ENCODE data around the gene C7orf33. TPM values are rescaled to one million over a fixed set of nuclear protein-coding genes. Genes with fewer than 3 reads are reported as not detected.

C7orf33 gene
- polyA plus RNA-seq, 1 donor from 2014 or later: not detected

DNA sequence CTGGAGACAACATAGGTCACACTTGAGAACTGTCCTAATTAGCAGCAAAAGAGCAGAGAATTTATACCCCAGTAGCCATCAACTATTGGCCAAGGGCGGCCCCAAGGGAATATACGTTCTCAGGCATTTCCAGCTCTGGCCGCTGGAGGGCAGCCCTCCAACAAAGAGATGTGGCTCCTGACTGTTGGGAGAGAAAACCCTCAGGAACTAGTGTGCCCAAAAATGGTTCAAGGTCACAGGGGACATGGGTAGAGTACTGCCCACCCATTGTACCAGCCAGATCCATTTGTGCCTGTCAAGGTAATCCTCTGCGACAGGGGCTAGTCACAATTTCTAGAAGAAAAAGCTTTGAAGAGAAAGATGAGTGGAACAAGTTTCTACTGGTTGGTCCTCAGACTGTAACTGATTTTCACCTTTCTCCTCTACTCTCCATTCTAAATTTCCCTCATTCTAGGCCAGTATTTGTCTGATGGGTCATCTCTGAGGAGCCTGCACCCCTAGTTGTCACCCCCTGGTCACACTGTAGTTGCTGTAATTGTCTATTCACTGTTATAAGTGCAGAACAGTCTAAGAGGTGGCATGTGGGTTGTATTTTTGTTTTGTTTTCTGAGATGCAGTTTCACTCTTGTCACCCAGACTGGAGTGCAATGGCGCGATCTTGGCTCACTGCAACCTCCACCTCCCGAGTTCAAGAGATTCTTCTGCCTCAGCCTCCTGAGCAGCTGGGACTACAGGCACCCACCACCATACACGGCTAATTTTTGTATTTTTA lies 14.7 kb upstream of the C7orf33 start:
- H3K9ac ChIP-seq (ENCODE audit: low read length): no peak overlapping the region
- no peaks in the 10 kb centered on the region for H3F3A ChIP-seq (ENCODE audit: insufficient read depth, low read length, poor library complexity, severe bottlenecking)
- no peaks in the 10 kb centered on the region for H3K9me2 ChIP-seq (ENCODE audit: insufficient read depth, low read length)
- TF ChIP-seq SMC3 (conservative IDR thresholded peaks at IDR 0.05; ENCODE audit: poor library complexity) (peak; percentile 39), EZH2 (IDR thresholded peaks at IDR 0.05; ENCODE audit: borderline replicate concordance, insufficient read depth, low read length, poor library complexity, severe bottlenecking) (no peak), POLR2AphosphoS5 (IDR thresholded peaks at IDR 0.05) (no peak), TAF1 (IDR thresholded peaks at IDR 0.05; ENCODE audit: low read depth) (no peak), MXI1 (conservative IDR thresholded peaks at IDR 0.05; ENCODE audit: poor library complexity, severe bottlenecking) (no peak), RAD21 (conservative IDR thresholded peaks at IDR 0.05) (peak; percentile 26), CTCF (IDR thresholded peaks at IDR 0.05; ENCODE audit: poor library complexity, severe bottlenecking) (no peak), EP300 (conservative IDR thresholded peaks at IDR 0.05; ENCODE audit: poor library complexity, severe bottlenecking) (no peak)
- TF ChIP-seq, protein P1, sequence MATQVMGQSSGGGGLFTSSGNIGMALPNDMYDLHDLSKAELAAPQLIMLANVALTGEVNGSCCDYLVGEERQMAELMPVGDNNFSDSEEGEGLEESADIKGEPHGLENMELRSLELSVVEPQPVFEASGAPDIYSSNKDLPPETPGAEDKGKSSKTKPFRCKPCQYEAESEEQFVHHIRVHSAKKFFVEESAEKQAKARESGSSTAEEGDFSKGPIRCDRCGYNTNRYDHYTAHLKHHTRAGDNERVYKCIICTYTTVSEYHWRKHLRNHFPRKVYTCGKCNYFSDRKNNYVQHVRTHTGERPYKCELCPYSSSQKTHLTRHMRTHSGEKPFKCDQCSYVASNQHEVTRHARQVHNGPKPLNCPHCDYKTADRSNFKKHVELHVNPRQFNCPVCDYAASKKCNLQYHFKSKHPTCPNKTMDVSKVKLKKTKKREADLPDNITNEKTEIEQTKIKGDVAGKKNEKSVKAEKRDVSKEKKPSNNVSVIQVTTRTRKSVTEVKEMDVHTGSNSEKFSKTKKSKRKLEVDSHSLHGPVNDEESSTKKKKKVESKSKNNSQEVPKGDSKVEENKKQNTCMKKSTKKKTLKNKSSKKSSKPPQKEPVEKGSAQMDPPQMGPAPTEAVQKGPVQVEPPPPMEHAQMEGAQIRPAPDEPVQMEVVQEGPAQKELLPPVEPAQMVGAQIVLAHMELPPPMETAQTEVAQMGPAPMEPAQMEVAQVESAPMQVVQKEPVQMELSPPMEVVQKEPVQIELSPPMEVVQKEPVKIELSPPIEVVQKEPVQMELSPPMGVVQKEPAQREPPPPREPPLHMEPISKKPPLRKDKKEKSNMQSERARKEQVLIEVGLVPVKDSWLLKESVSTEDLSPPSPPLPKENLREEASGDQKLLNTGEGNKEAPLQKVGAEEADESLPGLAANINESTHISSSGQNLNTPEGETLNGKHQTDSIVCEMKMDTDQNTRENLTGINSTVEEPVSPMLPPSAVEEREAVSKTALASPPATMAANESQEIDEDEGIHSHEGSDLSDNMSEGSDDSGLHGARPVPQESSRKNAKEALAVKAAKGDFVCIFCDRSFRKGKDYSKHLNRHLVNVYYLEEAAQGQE (IDR thresholded peaks at IDR 0.05; ENCODE audit: borderline replicate concordance): no peak
- H3K4me2 ChIP-seq (ENCODE audit: low read length): no peak overlapping the region
- no peaks in the 10 kb centered on the region for H3K79me2 ChIP-seq (replicated peaks; ENCODE audit: insufficient read depth, low read length)
- no peaks in the 10 kb centered on the region for H3K9me3 ChIP-seq (ENCODE audit: low read length)
- H2AFZ ChIP-seq (ENCODE audit: low read depth, low read length): no peak overlapping the region
- H4K20me1 ChIP-seq (ENCODE audit: insufficient read depth): no peaks in the 10 kb centered on the region
- H3K27me3 ChIP-seq (ENCODE audit: insufficient read depth, low read depth, low read length): no peaks in the 10 kb centered on the region
- H3K4me3 ChIP-seq (ENCODE audit: low read length): no peak overlapping the region
- no peak overlapping the region for H3K27ac ChIP-seq (ENCODE audit: low read length)
- no peaks in the 10 kb centered on the region for H3K36me3 ChIP-seq (ENCODE audit: insufficient read depth, low read length)

DNA sequence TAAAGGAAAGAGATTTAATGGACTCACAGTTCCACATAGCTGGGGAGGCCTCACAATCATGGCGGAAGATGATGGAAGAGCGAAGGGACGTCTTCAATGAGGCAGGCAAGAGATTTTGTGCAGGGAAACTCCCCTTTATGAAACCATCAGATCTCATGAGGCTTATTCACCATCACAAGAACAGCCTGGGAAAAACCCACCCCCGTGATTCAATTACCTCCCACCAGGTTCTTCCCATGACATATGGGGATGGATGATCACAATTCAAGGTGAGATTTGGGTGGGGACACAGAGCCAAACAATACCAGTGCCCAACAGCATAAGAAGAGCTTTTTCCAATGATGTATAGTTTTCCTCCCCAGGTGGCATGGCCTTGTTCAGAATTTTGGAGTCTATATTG lies 11.2 kb upstream of the C7orf33 start:
- no peaks in the 10 kb centered on the region for H3F3A ChIP-seq (ENCODE audit: insufficient read depth, low read length, poor library complexity, severe bottlenecking)
- no peak overlapping the region for H3K9ac ChIP-seq (ENCODE audit: low read length)
- no peak overlapping the region for H3K4me3 ChIP-seq (ENCODE audit: low read length)
- H3K9me3 ChIP-seq (ENCODE audit: low read length): no peaks in the 10 kb centered on the region
- no peak overlapping the region for H3K4me2 ChIP-seq (ENCODE audit: low read length)
- H3K36me3 ChIP-seq (ENCODE audit: insufficient read depth, low read length): no peaks in the 10 kb centered on the region
- TF ChIP-seq MXI1 (conservative IDR thresholded peaks at IDR 0.05; ENCODE audit: poor library complexity, severe bottlenecking): no peak
- TF ChIP-seq SMC3 (conservative IDR thresholded peaks at IDR 0.05; ENCODE audit: poor library complexity): no peak
- no peak for TF ChIP-seq RAD21 (conservative IDR thresholded peaks at IDR 0.05)
- no peak for TF ChIP-seq EZH2 (IDR thresholded peaks at IDR 0.05; ENCODE audit: borderline replicate concordance, insufficient read depth, low read length, poor library complexity, severe bottlenecking)
- no peak for TF ChIP-seq EP300 (conservative IDR thresholded peaks at IDR 0.05; ENCODE audit: poor library complexity, severe bottlenecking)
- no peak for TF ChIP-seq TAF1 (IDR thresholded peaks at IDR 0.05; ENCODE audit: low read depth)
- no peaks in the 10 kb centered on the region for H4K20me1 ChIP-seq (ENCODE audit: insufficient read depth)
- H3K27ac ChIP-seq (ENCODE audit: low read length): no peak overlapping the region
- H3K27me3 ChIP-seq (ENCODE audit: insufficient read depth, low read depth, low read length): no peaks in the 10 kb centered on the region
- H2AFZ ChIP-seq (ENCODE audit: low read depth, low read length): no peak overlapping the region
- no peaks in the 10 kb centered on the region for H3K79me2 ChIP-seq (replicated peaks; ENCODE audit: insufficient read depth, low read length)
- H3K9me2 ChIP-seq (ENCODE audit: insufficient read depth, low read length): no peaks in the 10 kb centered on the region

Data from neural cell (in vitro differentiated cells).